Hepatic stellate cell (primary cell): ENCODE measurements around the gene PDE7B.

Source experiments
- DNase-seq: peaks from one replicate; pipeline ENCODE4 v3.0.0; 2011; ENCODE audit warnings: low spot score

The PDE7B gene

DNA sequence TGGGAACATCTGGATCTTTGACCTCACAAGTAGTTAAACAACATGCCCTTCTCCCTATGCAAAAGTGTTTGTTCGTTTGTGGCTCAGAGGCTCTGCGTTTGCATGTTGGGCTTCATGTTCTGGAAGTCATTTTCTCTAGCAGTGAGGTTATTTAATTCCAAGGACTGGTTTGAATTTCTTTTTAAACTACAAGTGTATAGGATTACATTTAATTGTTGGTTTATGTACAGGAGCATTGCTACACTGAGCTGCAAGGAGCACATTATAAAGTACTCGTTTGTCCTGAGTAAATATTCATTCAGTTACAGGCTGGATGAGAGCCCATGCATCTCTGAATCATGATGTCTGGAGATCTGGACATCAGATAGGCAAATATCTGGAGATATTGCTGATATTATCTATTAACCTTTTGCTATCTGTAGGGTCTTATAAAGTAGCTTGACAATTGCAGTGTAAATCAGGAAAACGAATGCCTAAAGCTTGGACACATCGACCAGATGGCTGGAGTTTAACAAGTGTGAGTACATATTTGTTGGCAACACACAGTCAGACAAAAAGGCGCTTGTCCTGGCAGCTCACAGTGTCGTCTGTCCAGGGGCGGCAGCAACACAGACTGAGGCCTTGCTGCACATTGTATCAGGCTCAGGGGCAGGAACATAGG is 84.6 kb downstream of the PDE7B start:
- DNase-seq, result no peak

DNA sequence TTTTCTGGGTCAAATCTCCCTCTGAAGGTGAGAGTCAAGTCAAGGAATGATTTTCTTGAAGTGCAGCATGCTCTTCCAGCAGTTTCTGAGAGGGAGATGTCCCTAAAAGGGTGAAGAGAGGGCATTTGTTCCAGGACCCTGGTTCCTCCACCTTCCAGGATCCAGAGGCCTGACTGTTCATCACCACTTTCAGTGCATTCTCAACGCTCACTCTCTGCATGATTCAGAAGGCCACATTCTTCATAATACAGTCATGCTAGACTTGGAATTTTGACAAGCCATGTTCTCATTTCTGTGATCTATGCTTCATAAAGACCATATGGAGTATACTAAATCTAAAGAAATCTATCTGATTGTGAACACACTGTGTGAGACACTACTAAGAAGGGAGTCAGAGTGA is 85.1 kb downstream of the PDE7B start:
- DNase-seq, result peak; percentile 50

DNA sequence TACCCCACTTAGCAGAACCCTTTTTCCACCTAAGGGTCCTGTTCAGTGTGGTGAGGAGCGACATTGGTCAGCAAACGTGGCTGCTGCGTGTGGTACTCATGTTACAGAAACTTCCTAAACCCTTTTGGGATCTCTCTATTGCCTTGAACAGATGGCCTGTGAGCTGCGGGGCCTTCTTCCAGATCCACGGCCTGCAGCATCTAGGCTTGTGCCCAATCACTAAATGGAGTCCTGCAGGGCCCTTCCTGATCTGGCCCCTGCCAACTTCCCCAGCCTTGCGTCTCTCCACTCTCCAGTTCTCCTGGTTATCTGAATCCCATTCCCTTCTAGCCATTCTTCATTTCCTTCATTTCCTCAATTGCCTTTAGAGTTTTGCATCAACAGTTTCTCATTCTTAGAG is 85.6 kb downstream of the PDE7B start:
- no peak for DNase-seq

DNA sequence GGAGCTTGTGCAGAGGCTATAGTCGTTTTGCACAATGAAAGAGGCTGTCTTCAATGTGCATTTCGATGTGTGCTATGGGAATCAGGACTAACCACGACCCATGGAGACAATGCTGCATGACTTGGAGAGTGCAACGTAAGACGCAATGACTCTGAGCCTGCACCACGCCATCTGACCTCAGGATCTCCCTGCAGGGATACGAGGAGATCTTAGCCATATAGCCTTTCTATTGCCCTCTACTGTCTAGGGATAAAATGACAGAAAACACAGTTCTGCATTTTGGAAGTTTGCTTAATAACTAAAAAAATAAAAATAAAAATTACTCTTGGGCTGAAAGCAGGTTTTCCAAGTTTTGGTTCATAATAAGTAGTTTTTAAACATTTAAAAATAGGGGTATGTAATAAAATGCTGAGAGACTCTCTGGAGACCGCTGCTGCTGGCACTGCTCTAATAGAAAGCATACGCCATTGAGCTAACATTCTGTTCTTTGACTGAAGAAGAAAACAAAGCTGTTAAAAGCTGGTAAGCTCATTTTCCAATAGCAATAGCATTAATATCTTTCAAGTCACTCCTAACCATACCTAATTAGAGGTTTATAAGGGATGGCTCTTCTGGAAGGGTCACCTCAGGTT is 87.2 kb downstream of the PDE7B start:
- peak; percentile 5 for DNase-seq

DNA sequence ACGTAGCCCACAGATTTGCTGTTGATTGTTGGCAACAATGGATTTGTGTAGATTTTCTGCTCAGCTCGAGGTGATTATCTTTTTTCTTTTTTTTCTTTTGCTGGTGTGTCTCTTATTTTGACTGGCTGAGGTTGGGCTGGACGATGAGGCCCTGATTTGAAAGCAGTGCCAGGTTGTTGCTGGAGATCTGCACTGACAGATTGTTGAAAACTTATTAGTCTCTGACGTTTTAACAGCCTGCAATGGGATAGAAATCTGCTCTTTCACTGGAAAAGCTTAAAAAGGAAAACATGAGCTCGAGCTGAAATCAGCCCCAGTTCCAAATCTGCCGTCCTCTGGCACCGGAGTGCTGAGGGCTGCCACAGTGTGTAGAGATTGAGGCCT is 87.7 kb downstream of the PDE7B start:
- no peak for DNase-seq

DNA sequence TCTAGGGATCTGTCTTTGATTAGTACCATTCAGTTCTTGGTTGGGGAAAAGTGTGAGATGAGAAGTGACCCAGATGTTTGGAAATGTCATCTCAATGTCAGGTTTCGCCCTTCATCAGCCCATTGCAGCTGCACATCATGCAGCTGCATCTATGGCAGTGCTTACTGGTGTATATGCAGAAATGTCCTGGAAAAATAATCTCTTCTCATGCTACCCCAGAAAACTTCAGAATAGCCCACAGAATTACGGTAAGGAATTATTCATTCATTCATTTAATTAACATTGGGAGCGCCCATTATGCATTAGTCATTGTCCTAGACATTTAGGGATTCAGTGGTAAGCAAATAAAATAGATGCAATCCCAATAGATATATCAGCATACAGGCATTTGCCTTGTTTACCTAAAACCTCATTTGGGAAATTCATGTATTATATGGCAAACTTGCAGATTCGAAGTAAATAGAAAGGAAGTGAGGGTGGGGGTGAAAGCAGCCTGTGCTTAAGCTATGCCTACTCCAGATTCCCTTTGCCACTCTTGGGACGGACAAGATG is 89.2 kb downstream of the PDE7B start:
- DNase-seq, result no peak

DNA sequence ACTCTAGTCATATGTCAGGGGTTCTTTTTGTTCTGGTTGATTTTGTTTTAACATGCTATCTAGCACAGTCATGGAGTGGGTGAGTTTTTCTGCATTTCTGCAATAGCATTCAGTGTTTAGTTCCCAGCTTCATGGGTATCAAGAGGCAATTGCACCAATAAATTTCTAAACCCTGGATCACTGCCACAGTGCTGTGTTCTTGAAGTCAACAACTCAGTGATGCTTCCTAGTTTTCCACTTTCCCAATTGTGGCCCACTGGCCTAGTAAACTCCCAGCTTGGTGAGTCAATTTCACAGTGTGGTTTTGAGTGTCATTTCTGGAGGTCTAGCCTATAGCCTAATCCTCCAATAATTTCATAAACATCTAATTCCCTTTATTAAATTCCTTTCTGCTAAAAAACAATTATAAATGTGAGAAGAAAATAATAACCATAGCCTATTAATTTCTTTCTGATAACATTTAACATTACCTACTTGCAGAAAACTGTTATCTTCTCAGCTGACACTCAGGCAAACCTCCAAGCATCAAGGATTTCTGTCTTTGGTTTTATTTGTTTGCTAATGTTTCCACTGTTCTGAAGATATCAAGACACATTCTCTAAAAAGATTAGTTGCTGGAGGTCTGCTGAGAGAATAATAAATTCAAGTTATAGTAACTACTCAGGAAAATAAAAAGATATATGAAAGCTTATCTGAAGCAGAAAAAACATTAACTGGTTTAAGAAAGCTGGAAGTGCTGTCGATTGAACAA is 89.9 kb downstream of the PDE7B start:
- no peak for DNase-seq

DNA sequence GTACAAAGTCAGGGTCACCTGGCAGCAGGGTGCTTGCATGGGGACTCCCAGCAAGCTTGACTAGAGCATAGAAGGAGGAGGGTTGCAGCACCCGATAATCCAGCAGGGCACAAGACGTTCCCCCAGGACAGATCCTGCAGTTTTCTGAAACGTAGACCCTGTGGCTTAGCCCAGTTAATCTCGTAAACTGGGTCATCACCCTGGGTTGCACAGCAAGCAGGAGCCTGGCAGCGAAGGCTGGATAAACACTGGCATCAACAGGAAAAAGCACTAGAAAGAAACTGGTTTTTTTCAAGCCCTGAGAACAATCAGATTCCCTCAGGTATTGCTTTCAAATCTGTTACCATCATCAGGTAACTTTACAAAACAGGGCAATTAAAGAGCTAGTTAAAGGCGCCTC is 92.6 kb downstream of the PDE7B start:
- no peak for DNase-seq

DNA sequence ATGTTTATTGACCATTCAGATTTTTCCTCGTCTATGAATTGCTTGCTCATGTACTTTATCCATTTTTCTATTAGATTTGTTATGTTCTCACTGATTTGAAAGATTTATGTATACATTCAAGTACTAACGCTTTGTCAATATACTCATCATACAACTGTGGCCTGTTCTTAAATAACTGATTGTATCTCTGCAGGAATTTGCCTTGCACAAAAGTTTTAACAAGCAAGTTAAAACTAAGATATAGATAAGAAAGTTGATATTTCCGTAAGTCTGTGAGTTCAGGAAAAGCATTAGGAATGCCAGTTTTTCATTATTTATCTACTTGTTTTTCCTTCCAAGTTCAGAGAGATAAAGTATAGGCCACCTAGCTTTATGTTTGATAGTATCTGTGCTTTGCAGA is 95.2 kb downstream of the PDE7B start:
- no peak for DNase-seq

DNA sequence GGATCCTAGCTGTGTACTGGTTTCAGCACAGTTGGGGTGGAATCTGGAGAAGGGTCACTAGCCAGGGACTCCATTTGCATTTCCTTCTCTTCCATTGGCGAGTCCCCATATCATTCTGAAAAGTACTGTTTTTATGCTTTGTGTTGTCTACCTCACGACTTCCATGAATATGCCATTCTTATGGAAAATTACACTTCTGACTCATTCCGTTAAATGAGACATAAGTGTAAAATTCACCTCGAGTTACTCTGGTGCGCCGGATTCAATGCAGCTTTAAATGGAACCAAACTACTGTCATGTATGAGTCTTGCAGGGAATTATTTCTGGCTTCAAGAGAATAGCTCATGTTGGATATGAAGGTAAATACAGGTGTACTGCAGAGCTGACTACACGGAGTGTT is 99.2 kb downstream of the PDE7B start:
- DNase-seq, result no peak

DNA sequence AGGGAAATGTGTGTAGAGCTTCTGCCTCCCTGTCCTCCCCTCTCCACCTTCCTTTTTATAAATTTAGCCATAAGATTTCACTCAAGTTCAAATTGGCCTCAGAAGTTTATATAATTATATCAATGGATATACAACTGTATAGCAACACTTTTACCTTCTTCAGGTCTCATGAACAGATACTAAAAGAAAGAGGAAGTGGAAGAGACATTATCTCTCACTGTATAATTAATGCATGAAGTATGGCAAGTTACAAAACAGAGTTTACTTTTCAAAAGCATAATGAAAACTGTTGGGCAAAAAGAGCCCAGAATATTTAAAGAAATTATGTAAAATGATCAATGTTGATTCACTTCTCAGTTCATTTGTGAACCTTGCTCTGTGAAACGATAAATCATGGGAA is 99.7 kb downstream of the PDE7B start:
- DNase-seq, result no peak

DNA sequence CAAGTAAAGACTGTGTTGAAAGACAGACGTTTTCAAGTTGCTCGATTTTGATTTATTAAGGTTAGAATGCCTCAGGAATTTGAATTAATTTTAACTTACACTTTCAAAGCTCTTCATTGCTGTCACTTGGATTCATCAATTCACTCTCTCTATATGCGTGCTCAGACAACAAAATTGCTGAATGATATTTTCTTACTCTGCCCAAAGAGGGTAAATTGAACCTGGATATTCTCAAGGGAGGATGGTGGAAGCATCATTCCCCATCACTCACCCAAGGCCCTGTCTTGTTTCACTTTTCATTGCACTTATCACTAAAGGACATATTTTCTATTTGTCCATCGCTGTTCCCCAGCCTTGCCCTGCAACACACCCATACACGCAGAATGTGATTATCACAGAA is 102.3 kb downstream of the PDE7B start:
- no peak for DNase-seq

DNA sequence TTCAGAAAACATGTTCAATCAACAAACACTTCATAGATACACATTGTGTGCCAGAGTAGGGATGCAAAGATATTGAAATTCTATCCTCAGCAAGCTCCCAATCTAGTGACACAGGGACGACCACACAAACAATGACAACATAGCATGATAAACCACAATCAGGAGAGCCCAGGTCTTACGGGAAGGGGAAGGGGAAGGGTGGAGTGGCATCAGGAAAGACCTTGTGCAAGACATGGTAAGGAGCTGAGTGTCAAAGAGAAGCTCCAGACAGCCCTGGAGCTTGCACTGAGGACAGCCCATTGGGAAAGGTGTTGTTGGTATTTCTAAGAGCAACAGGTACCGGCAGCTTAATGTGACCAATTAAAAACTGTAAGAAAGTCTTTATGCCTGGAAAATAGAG is 103.6 kb downstream of the PDE7B start:
- no peak for DNase-seq

DNA sequence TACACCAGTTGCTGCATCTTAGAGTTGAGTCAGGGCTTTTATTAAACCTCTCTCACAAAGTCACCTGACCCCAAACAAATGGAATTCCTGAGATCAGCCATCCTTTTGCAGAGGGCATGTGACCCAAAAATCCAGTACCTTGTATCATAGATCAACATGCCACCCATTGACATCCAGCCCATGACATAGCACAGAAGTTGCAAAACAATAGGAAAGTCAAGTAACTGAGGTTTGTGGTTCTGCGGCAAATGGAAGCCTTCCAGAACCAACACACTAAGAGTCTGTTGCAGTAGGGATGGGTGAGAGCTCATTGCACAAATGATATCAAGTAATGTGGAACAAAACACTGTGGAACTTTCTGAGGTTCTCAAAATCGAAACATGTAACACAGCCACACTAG is 111.2 kb downstream of the PDE7B start:
- DNase-seq, result no peak

DNA sequence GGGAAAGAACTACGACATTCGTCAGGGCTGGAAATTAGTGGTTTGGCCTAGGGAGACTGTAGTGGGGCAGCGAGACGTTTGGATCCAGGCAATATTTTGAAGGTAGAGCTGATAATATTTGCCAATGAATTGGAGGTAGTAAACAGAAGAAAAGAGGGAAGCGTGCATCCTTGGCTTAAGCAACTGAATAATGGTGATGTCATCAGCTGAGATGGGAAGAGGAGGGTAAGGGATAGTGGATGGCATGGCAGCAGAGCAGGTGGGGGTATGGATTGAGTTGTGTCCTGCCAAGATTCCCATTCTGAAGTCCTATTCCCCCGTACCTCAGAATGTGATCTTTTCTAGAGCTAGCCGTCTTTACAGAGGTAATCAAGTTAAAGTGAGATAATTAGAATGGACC is 119.2 kb downstream of the PDE7B start:
- DNase-seq, result no peak

DNA sequence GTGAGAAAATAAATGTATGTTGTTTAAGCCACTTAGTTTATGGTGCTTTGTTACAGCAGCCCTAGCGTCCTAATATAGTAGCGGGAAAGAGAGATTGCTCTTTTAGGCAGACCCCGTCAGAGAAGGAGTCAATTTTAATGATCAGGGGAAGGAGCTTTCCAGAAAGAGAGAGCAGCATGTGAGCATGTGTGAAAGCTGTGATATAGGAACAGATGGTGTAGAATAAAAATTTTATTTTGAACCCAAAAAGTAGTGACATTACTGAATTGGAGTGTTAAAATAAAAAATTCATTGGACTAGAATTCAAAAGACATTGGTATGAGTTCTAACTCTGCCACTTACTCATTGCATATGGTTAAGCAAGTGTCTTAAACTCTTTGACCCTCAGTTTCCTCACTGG is 119.8 kb downstream of the PDE7B start:
- DNase-seq, result no peak

DNA sequence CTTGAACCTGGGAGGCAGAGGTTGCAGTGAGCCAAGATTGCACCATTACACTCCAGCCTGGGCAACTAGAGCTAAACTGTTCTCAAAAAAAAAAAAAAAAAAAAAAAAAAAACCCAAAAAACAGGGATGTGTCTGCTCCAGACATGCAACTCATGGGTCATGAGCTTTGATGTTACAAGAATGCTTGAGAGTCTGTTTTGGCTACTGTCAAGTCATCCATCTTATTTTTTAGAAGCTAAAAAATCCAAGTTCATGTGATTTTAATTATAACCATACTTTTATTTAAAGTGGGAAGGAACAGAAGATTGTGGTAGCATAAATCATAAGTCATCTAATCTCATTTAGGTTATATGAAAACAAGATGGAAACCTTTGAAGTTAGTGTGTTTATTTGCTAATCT is 120.6 kb downstream of the PDE7B start:
- no peak for DNase-seq

DNA sequence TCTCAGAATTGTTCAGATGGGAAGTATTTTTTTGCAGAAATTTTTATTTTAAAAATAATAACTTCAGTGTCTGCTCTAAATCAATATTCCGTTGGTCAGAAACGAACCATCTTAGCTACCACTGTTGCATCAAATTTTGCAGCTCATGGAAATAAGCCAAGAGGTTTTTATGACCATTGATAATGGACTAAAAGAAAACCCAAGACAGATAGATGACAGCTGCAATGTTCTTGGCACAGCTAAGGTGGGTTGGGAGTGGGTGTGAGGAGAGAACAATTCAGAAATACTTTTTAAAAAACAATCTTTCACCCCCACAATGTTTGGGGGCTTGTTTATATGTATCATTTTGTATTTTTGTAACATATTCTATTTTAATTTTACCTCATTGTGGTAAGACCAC is 121.1 kb downstream of the PDE7B start:
- DNase-seq, result no peak

DNA sequence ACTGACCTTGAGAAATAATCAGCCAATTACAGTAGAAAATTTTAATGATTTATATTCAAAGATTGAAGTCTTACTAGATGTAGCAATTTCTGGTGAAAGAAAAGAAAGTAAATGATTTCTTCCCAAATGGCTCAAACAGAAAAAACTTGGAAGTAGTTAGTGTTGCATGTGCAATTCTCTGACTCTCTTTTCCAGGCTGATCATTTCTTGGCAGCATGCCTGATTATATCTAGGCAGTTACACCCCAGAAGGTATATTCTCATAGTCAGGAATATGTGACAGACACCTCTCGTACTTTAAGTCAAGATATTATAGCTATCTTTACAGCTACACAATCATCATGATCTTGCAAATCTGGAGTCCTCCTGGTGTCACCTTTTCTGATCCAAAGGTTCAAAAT is 122.9 kb downstream of the PDE7B start:
- DNase-seq, result no peak

DNA sequence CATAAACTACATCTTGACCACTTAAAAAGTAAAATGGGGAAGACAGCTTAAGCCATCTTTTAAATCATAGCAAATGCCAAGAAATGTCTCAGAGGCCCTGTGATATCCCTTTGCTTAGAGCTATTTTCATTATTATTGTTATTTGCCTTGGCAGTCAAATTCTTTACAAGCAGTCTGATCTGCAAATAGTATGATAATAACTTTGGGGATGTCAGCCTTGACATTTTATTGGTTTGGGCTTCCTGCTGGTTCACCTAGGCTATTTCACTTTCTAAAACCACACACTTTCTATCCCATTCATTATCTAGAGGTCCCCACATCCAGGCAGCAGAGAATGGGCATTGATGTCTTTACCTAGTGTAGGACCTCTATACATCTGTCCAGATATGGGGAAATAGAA is 125.1 kb downstream of the PDE7B start:
- no peak for DNase-seq

DNA sequence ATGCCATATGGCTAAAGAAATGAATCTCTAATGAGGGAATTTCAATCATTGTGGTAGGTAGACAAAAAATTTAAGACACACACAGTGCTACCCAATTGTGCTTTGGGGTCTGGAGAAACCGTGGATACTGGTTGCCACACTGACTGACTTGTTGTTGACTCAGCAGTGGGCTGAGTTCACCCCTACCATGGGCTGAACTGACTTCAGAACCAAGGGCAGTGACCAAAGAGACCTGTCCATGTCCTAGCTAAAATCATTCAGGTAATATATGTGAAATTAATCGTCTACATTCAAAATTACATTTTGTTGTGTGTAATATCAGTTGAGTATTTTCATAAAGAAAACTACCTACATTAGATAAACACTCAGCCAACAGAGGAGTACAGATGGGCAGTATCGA is 131.6 kb downstream of the PDE7B start:
- no peak for DNase-seq

DNA sequence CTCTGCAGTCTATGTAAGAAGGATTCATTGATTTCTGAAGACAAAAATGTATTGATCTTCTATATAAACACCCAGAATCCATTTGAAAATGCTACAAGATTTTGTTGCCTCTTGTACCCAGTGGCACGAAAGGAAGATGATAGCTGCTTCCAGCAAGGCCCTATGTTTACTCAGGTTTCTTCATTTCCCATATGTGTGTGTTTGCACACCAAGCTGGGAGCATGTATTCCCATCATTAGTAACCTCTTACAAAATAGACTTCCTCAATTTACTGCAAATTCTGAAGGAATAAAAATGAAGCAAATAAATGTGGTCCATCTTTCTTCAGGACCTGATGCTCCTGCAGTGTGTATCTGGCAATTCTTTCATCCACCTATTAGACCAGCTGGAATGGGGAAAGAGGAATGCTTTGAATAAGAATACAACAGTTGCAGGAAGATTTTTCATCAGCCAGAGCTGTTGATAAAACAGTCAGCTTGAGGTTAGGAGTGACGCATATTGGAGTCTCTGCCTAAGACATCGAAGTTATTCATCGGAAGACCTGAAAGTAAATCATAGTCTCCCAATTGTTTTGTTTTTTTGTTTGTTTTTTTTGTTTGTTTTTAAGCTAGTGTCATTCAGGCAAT is 132.3 kb downstream of the PDE7B start:
- DNase-seq, result no peak

DNA sequence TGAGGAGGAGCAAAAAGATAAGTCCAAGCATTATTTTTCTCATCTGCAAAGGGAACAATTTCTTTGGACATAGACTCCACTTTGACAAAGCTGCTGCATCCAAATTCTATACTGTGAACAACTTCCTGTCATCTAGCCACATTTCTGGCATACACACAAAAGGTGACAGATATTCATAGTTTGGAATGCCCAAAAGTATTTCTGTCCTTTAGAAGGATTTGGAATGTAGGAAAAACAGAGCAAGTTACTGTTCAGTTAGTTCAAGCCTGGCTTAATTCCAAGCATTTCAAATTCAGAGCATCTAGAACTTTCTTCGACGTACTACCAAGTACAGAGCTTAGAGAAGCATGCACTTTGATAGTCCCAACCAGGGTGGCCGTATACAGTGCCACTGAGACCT is 134.0 kb downstream of the PDE7B start:
- no peak for DNase-seq
